ENCODE data around the gene WDR77.

The WDR77 gene

GRCh38 chr1:111450185-111450584 lies 1.1 kb upstream of the WDR77 start:
- TF ChIP-seq MAX (IDR thresholded peaks at IDR 0.05) = no peak
- TF ChIP-seq USF1 (IDR thresholded peaks at IDR 0.05) = no peak
- TF ChIP-seq REST (IDR thresholded peaks at IDR 0.05; ENCODE audit: low read depth) = no peak

- no peak for TF ChIP-seq EP300 (IDR thresholded peaks at IDR 0.05; ENCODE audit: borderline replicate concordance)
These were observed 604 bp upstream of the WDR77 start for GRCh38 chr1:111449703-111450017.

GRCh38 chr1:111448482-111448917 lies 556 bp downstream of the WDR77 start:
- TF ChIP-seq FOXM1 (IDR thresholded peaks at IDR 0.05; ENCODE audit: borderline replicate concordance, low read depth) = no peak
- no peak for TF ChIP-seq CEBPB (IDR thresholded peaks at IDR 0.05)
- no peak; the same call in 1 of the 2 replicates for TF ChIP-seq ZBTB7A (IDR thresholded peaks at IDR 0.05; ENCODE audit: low read depth)
- no peak for TF ChIP-seq USF1 (IDR thresholded peaks at IDR 0.05)
- TF ChIP-seq TEAD4 (IDR thresholded peaks at IDR 0.05) = no peak
- no peak for TF ChIP-seq TCF12 (IDR thresholded peaks at IDR 0.05; ENCODE audit: low read depth)
- no peak for TF ChIP-seq EP300 (IDR thresholded peaks at IDR 0.05; ENCODE audit: borderline replicate concordance)

GRCh38 chr1:111446967-111447892 lies 1.8 kb downstream of the WDR77 start:
- TF ChIP-seq CREB1 (IDR thresholded peaks at IDR 0.05; ENCODE audit: low read depth) (no peak), REST (IDR thresholded peaks at IDR 0.05; ENCODE audit: low read depth) (no peak), RAD21 (IDR thresholded peaks at IDR 0.05; ENCODE audit: low read depth) (no peak), ZBTB7A (IDR thresholded peaks at IDR 0.05; ENCODE audit: low read depth) (no peak), USF1 (IDR thresholded peaks at IDR 0.05) (no peak), TCF12 (IDR thresholded peaks at IDR 0.05; ENCODE audit: low read depth) (no peak), TEAD4 (IDR thresholded peaks at IDR 0.05) (no peak), FOXM1 (IDR thresholded peaks at IDR 0.05; ENCODE audit: borderline replicate concordance, low read depth) (no peak), YY1 (IDR thresholded peaks at IDR 0.05; ENCODE audit: low read depth) (no peak), NFIC (IDR thresholded peaks at IDR 0.05) (no peak), CEBPB (IDR thresholded peaks at IDR 0.05) (no peak), MAX (IDR thresholded peaks at IDR 0.05) (no peak), TAF1 (IDR thresholded peaks at IDR 0.05; ENCODE audit: low read depth) (no peak), EP300 (IDR thresholded peaks at IDR 0.05; ENCODE audit: borderline replicate concordance) (no peak), EGR1 (IDR thresholded peaks at IDR 0.05) (no peak)

GRCh38 chr1:111446546-111446945 lies 2.5 kb downstream of the WDR77 start:
- TF ChIP-seq TAF1 (IDR thresholded peaks at IDR 0.05; ENCODE audit: low read depth) (no peak), CEBPB (IDR thresholded peaks at IDR 0.05) (no peak), YY1 (IDR thresholded peaks at IDR 0.05; ENCODE audit: low read depth) (no peak), MAX (IDR thresholded peaks at IDR 0.05) (no peak)

GRCh38 chr1:111444031-111444430 lies 5.0 kb downstream of the WDR77 start:
- TF ChIP-seq NFIC (IDR thresholded peaks at IDR 0.05) (no peak), TCF12 (IDR thresholded peaks at IDR 0.05; ENCODE audit: low read depth) (no peak), RAD21 (IDR thresholded peaks at IDR 0.05; ENCODE audit: low read depth) (no peak), CEBPB (IDR thresholded peaks at IDR 0.05) (no peak), FOXM1 (IDR thresholded peaks at IDR 0.05; ENCODE audit: borderline replicate concordance, low read depth) (no peak), CREB1 (IDR thresholded peaks at IDR 0.05; ENCODE audit: low read depth) (no peak), ZBTB7A (IDR thresholded peaks at IDR 0.05; ENCODE audit: low read depth) (no peak), EP300 (IDR thresholded peaks at IDR 0.05; ENCODE audit: borderline replicate concordance) (no peak), MAX (IDR thresholded peaks at IDR 0.05) (no peak)
